ENCODE data around the gene EPAS1.
A peak's percentile ranks its signal among the peaks of the same experiment; 100 is the strongest.

EPAS1 gene

DNA sequence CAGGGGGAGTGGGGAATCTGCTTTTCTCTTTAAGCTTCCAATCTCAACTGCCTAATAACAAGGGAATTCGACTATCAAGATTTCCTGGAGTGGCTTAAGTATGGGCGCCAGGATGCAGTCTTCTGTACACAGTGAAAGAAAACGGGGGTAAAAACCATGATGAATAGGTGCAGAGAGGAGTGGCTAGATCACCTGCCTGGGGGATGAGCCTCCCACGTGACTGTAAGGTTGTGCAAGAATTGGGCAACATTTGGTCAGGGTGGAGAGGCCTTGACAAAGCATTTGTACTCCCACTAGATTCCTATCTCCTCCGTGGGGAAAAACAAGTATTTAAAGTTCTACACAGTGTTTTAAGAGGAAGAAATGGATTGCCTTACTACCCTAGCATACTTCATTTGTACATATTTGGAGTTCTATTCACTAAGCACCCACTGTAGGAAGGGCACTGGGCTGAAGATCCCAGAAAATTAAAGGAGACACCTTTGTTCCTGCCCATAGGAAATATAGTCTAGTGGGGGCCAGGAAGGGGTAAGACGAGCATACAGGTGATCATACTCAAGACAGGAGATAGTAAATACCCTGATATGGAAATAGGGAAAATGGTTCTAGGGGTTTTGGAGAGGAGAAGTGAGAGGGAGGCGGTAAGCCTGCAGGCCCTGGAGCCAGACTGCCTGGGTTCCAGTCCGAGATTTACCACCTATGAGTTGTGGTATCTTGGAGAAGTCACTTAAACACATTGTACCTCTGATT lies 29.2 kb downstream of the EPAS1 start:
- no peak for DNase-seq

DNA sequence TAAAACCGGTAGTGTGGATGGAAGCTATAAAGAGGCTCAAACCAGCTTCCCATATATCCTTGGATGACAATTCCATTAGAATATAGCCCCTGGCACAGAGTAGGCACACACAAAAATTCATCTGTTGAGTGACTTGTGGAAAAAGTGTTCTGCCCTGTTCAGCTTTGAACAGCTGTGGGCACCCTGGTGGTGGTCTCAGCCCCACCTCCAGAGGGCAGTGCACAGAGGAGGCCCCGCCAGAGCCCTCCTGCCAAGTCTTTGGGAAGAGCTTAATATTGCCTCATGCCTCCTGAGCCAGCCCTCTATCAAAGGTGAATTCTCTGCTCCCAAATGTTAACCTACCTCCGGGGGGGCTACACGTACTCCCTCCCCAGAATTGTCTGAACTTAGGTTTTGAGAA lies 30.4 kb downstream of the EPAS1 start:
- DNase-seq, result no peak

DNA sequence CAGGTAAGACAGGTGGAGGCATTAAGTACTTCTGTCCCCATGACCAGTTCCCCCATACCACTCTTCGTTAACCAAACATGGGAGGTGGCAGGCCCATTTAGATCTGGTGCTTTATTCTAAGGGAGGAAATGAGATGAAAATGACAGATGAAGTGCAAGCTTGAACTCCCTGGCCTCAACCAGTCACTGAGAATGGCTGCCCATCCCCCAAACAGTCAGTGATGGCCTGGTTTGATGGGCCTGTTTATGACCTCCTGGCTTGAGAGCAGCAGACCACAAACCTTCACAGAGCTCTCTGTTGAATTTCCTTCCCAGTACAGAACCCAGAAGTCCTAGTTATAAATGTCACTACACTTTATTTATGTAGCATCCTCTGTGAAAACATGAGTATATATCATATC lies 31.1 kb downstream of the EPAS1 start:
- no peak for DNase-seq

GRCh38 chr2:46328829-46329228 lies 31.6 kb downstream of the EPAS1 start:
- no peak for DNase-seq

GRCh38 chr2:46329340-46329739 lies 32.1 kb downstream of the EPAS1 start:
- no peak for DNase-seq

- no peak for DNase-seq
Observed at GRCh38 chr2:46329803-46330775, 32.9 kb downstream of the EPAS1 start.

- DNase-seq, result no peak
Observed at GRCh38 chr2:46331109-46331766, 34.0 kb downstream of the EPAS1 start.

DNA sequence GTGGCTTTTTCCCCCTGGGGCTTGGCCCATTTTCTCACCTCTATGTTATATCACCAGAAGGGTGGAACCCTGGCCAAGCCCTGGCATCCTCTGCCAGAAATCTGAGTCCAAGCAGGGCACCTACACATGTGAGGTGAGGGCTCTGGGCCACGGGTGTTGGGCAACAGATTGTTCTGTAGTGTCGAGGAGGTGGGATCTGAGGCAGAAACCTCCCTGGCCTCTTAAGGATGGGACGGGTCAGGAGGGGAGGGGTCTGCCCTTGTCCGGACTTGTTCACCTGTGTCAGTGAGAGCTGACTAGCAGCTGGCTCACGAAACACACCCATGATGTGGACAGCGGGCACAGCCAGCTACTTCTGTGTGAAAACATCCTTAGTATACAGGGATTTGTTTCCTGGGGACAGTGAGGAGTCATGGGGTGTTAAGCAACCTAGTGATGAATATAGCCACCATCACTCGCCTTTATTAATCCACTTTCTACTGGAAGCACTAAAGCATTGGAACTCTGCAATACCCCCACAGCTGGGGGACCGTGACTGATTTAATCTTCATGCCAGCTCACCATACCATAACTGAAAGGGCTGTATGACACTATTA lies 35.6 kb downstream of the EPAS1 start:
- no peak for DNase-seq

- DNase-seq, result no peak
Observed at GRCh38 chr2:46333912-46334311, 36.7 kb downstream of the EPAS1 start.

- DNase-seq, result no peak
Observed at GRCh38 chr2:46334389-46335271, 37.4 kb downstream of the EPAS1 start.

DNA sequence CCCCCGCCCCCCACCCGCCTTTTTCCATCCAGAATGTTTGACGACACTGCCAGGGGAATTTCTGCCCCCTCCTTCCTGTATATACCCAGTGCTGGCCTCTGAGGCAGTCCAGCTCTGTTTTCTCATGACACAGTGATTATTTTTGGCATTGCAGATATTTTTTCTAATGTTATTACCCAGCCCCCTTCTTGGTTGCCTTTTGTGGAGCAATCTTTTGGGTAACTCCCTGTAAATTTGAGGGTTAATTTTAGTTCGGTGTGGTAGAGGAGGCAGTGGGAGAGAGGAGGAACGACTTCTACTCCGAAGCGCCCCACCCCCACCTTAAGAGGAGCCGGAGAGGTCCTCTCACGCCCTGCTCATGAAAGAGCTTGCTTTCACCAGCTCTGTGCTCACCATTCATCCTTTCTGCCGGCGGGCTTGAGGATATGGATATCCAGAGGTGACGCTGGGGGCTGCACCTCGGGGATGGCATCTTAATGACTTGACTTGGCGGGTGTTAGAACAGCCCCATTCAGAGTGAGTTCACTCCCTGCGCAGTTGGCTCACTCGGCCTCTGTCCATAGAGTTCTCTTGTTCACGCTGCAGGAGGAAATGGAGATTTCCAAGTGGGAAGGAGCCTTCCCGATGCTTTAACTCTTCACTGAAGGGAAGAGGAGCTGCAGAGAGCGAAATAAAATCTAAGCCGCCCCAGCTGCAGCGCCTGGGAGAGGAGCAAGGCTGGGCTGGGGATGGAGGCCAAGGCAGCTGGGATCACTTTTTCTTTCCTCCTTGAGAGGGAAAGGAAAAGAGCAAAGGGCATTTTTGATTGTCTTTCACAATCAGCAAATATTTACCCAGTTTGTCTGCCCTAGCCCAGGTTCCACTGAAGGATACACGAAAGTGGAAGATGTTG lies 38.4 kb downstream of the EPAS1 start:
- peak in 1 of 2 donors; percentile 37 for DNase-seq

GRCh38 chr2:46336283-46336959 lies 39.2 kb downstream of the EPAS1 start:
- DNase-seq, result no peak

GRCh38 chr2:46337208-46337994 lies 40.2 kb downstream of the EPAS1 start:
- DNase-seq, result peak; percentile 14 to 35

- no peak for DNase-seq
Observed at GRCh38 chr2:46338674-46339073, 41.5 kb downstream of the EPAS1 start.

- no peak for DNase-seq
Observed at GRCh38 chr2:46339200-46339599, 42.0 kb downstream of the EPAS1 start.

GRCh38 chr2:46339676-46340459 lies 42.7 kb downstream of the EPAS1 start:
- DNase-seq, result no peak

GRCh38 chr2:46340740-46341420 lies 43.7 kb downstream of the EPAS1 start:
- no peak for DNase-seq
